HL-60 (cell line): ENCODE data around the gene KIF20A.

ENCODE experiments used
- DNase-seq, 2 experiments: peaks; one replicate each; pipeline ENCODE4 v3.0.0-alpha.2; 2010 to 2020; ENCODE audit warnings: low read depth in 1 of 2, low spot score in 1 of 2
- H3K27ac ChIP-seq: fragments of 250-450 bp; sonication (Bioruptor Pico); replicated peaks from 2 replicates; pipeline ENCODE4 v1.5.1; 2020; ENCODE audit warnings: mild to moderate bottlenecking, moderate library complexity
- H3K27me3 ChIP-seq: fragments of 250-450 bp; sonication (Bioruptor Pico); 2 replicates; pipeline ENCODE4 v1.5.1; 2021; ENCODE audit warnings: mild to moderate bottlenecking, moderate library complexity; ENCODE audit not compliant: insufficient read depth, poor library complexity, severe bottlenecking
- H3K4me3 ChIP-seq: replicated peaks from 2 replicates; pipeline ENCODE4 v1.5.1; 2011; ENCODE audit warnings: mild to moderate bottlenecking, control low read depth, low read length; ENCODE audit not compliant: insufficient read depth
- CTCF ChIP-seq: IDR thresholded peaks from one replicate; pipeline ENCODE4 v1.5.1; 2011; ENCODE audit warnings: low read length, control low read depth, inconsistent platforms; ENCODE audit not compliant: insufficient read depth
- GABPA ChIP-seq: IDR thresholded peaks from 2 replicates; pipeline ENCODE4 v1.6.1; 2012; ENCODE audit warnings: low read depth
- POLR2AphosphoS5 ChIP-seq: IDR thresholded peaks from 2 replicates; pipeline ENCODE4 v1.6.1; 2012; ENCODE audit warnings: low read depth
- REST ChIP-seq: IDR thresholded peaks from 2 replicates; pipeline ENCODE4 v1.6.1; 2012; ENCODE audit warnings: low read depth; ENCODE audit not compliant: insufficient replicate concordance
- SPI1 ChIP-seq: IDR thresholded peaks from 2 replicates; pipeline ENCODE4 v1.6.1; 2012; ENCODE audit warnings: low read depth, mild to moderate bottlenecking, borderline replicate concordance

The KIF20A gene

GRCh38 chr5:138138949-138139780 lies 39.7 kb upstream of the KIF20A start, which contains the start of gene NME5:
Gene NME5, minus strand, starts transcription at chr5:138139428. Its CDS starts 648 bp downstream, at chr5:138138780.
- TF ChIP-seq POLR2AphosphoS5 (no peak), GABPA (no peak), CTCF (no peak), REST (no peak), SPI1 (no peak)
- H3K27ac ChIP-seq: no peak within 1 kb of the TSS
- H3K4me3 ChIP-seq: no peak within 1 kb of the TSS
- DNase-seq: peak in 1 of 2 experiments; percentile 1
- H3K27me3 ChIP-seq: no peaks in the 10 kb centered on the region

- TF ChIP-seq SPI1 (peak; percentile 11; the same call in 1 of the 2 replicates), CTCF (no peak), POLR2AphosphoS5 (no peak), REST (no peak)
- Histone ChIP-seq H3K27me3 (no peaks in the 10 kb centered on the region), H3K27ac (no peak overlapping the region), H3K4me3 (no peak overlapping the region)
- DNase-seq: peak in 1 of 2 experiments; percentile 27
These were observed 39.2 kb upstream of the KIF20A start for GRCh38 chr5:138139781-138140090.

GRCh38 chr5:138140268-138140667 lies 38.6 kb upstream of the KIF20A start:
- Histone ChIP-seq H3K27me3 (no peaks in the 10 kb centered on the region), H3K27ac (no peak overlapping the region), H3K4me3 (no peak overlapping the region)
- DNase-seq: no peak
- TF ChIP-seq GABPA (no peak), REST (no peak), CTCF (no peak), POLR2AphosphoS5 (no peak), SPI1 (no peak)
